Transverse colon (tissue), 4 donors: ENCODE data around the gene FZD2. TPM values are rescaled to one million over a fixed set of nuclear protein-coding genes. Genes with fewer than 3 reads are reported as not detected.

Experiments used
- DNase-seq: peaks from one replicate; pipeline ENCODE4 v3.0.0-alpha.2; 2019
- H3K27ac ChIP-seq, 4 donors: fragments of 200-600 bp; sonication (generic); 2 replicates each; pipeline ENCODE4 v1.5.1; 2016 to 2018; ENCODE audit warnings: inconsistent platforms in 4 of 4
- H3K27me3 ChIP-seq: fragments of 200-600 bp; sonication (generic); 2 replicates; pipeline ENCODE4 v1.5.1; 2017; ENCODE audit warnings: inconsistent platforms
- H3K36me3 ChIP-seq, 4 donors: fragments of 200-600 bp; sonication (generic); 2 replicates each; pipeline ENCODE4 v1.5.1; 2017 to 2019; ENCODE audit warnings: inconsistent platforms in 4 of 4
- H3K4me1 ChIP-seq, 4 donors: fragments of 200-600 bp; sonication (generic); 2 replicates each; pipeline ENCODE4 v1.5.1; 2017 to 2020; ENCODE audit warnings: inconsistent platforms in 4 of 4
- H3K4me3 ChIP-seq, 4 donors: fragments of 200-600 bp; sonication (generic); 1 replicate in 1 of 4; 2 replicates in 3 of 4; pipeline versions ENCODE4 v1.5.1 to v1.6.1; 2017 to 2019; ENCODE audit warnings: inconsistent platforms in 4 of 4
- H3K9me3 ChIP-seq, 2 donors: fragments of 200-600 bp; sonication (generic); 2 replicates each; pipeline ENCODE4 v1.5.1; 2017 to 2019; ENCODE audit warnings: inconsistent platforms in 2 of 2
- EP300 ChIP-seq: sonication (generic); formaldehyde crosslinking; IDR thresholded peaks from one replicate; pipeline ENCODE4 v1.6.1; 2017; ENCODE audit warnings: antibody characterized with exemption, low read depth
- POLR2A ChIP-seq: fragments of 450-650 bp; IDR thresholded peaks from one replicate; pipeline ENCODE4 v1.6.1; 2016; ENCODE audit warnings: antibody characterized with exemption, mild to moderate bottlenecking, moderate library complexity
- POLR2AphosphoS5 ChIP-seq, 3 donors: sonication (generic); formaldehyde crosslinking; IDR thresholded peaks; one replicate each; pipeline ENCODE4 v1.6.1; 2016; ENCODE audit warnings: antibody characterized with exemption in 3 of 3
- WGBS, 2 donors: methylation state at CpG; one replicate each; pipeline ENCODE4 v1.1.5; 2018; ENCODE audit warnings: low coverage in 1 of 2; 5-methylcytosine and 5-hydroxymethylcytosine counted together
- in situ Hi-C, 4 donors: fragments of 200-750 bp; cut with MboI; loops; one replicate each; pipeline versions ENCODE4 v1.15.0 to v1.15.1; 2017; ENCODE audit warnings: low sequenced_read_pairs in 3 of 4, low pct_ligation_motif_present in 1 of 4, low pct_unique_long_range_greater_than_20kb in 1 of 4
- intact Hi-C: fragments of 100-400 bp; cut with DNase I; formaldehyde crosslinking; loops from one replicate; pipeline ENCODE4 v1.15.1; 2023; ENCODE audit warnings: low total_unique reads
- total RNA-seq, 4 donors: library from RNA; depleted of rRNA; stranded (reverse); fragments of >200 nt; gene quantifications; one replicate each; pipeline ENCODE4 v1.1.0, GENCODE V29; 2016
- TF ChIP-seq, protein P1 (sequence below), 5 experiments: fragments of 200-600 bp in 3 of 5; fragments of 450-650 bp in 2 of 5; sonication (generic) in 3 of 5; IDR thresholded peaks; 1 replicate in 2 of 5; 2 replicates in 3 of 5; pipeline ENCODE4 v1.5.1; 2016 to 2017; ENCODE audit warnings: antibody characterized with exemption in 5 of 5, inconsistent platforms in 3 of 5, mild to moderate bottlenecking in 2 of 5, moderate library complexity in 1 of 5

FZD2 gene
- total RNA-seq, 4 donors from 2014 or later, result 0.41 to 1.3 TPM; not detected in 2

DNA sequence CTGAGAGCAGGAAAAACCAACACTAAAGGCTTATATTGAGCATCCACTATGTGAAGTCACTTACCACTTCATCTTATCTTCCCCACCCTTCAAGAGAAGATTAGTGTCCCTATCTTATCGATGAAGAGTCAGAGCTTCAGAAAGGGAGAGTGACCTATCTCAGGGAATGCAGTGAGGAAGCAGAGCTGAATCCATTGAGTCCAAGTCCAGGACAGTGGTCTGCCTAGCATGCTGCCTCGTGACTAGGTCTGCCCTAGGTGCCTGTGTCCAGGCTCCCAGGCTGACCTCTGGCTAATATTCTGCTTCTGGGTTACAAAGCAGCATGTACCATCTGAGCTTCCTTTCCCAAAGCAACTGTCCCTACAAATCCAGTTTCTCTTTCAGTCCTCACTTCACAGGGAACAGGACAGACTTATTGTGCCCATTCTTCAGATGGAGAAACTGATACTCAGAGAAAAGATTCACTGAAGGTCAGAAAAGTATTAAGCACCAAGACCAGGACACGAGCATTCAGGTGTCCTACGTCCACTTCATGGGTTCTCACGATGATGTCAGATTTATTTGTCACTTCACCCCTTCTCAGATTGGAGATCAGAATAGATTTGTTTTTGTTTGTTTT, 13.3 kb upstream of the FZD2 start:
- Histone ChIP-seq H3K36me3 (no peaks in the 10 kb centered on the region), H3K27ac (no peak overlapping the region), H3K27me3 (peaks cover 11% of the 10 kb centered on the region), H3K4me1 (peaks cover 0 to 6% (median 2%) of the 10 kb centered on the region in 4 donors), H3K9me3 (no peaks in the 10 kb centered on the region), H3K4me3 (no peak overlapping the region)
- intact Hi-C loops, result no loop called here
- TF ChIP-seq, protein P1, sequence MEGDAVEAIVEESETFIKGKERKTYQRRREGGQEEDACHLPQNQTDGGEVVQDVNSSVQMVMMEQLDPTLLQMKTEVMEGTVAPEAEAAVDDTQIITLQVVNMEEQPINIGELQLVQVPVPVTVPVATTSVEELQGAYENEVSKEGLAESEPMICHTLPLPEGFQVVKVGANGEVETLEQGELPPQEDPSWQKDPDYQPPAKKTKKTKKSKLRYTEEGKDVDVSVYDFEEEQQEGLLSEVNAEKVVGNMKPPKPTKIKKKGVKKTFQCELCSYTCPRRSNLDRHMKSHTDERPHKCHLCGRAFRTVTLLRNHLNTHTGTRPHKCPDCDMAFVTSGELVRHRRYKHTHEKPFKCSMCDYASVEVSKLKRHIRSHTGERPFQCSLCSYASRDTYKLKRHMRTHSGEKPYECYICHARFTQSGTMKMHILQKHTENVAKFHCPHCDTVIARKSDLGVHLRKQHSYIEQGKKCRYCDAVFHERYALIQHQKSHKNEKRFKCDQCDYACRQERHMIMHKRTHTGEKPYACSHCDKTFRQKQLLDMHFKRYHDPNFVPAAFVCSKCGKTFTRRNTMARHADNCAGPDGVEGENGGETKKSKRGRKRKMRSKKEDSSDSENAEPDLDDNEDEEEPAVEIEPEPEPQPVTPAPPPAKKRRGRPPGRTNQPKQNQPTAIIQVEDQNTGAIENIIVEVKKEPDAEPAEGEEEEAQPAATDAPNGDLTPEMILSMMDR (IDR thresholded peaks at IDR 0.05), result no peak
- no peak for TF ChIP-seq POLR2AphosphoS5 (IDR thresholded peaks at IDR 0.05)
- no peak for TF ChIP-seq EP300
- no peak for TF ChIP-seq POLR2A
- in situ Hi-C loops, result loop anchor here in 3 of 4 donors (25.0 kb wide), 1 partner anchor 93 kb away; no protein-coding TSS in a partner anchor
- 46 to 75% methylated on average over 2 to 5 of the region's 5 CpGs for WGBS, 2 donors
- DNase-seq, result no peak

DNA sequence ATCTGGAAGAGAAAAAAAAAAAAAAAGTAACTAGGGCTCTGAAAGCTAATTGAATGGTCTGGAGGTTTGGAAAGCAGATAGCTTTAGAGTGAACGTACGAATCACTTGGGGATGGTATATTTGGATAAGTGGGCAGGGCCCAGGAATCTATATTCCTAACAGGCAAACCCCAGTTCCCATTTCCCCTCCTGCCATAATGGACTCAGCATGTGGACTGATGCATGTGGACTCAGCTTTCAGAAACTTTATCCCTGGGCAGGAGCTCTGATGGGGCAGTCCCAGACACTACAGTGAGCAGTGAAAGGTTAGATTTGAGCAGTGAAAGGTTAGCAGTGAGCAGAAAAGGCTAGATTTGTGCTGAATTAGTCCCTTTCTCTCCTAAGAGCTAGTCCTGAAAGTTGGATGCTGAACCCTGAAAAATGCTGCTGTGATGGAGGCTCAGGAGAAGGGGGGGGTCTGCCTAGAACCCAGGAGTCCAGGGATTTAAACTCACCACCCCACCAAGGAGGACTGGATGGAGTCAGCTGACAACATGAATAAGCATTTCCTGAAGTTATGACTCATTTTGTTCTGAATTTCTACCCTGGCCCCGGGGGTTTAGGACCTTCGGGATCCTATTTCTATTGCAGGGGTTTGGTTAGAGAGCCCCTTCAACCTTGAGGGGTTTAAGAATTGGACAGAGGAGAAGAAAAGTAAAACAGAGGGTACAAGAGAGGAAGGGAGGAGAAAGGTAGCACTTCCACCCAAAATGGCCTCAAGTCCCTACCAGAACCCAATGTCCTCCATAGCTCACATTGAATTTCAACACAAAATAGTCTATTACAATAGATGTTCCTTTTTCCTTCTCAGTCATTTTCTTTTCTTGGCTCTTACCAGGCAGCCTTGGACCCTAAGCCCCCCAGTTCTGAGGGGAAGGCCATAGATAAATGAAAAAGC, 10.3 kb upstream of the FZD2 start:
- DNase-seq, result no peak
- Histone ChIP-seq H3K36me3 (no peaks in the 10 kb centered on the region), H3K27me3 (peaks cover 3% of the 10 kb centered on the region), H3K27ac (peak overlapping the region; percentile 31 to 47 (median 42)), H3K4me1 (peaks cover 0 to 6% (median 2%) of the 10 kb centered on the region in 4 donors), H3K4me3 (no peak overlapping the region), H3K9me3 (no peaks in the 10 kb centered on the region)
- intact Hi-C loops (no loop called here), in situ Hi-C loops (loop anchor here in 3 of 4 donors (25.0 kb wide), 1 partner anchor 90 kb away; no protein-coding TSS in a partner anchor)
- TF ChIP-seq POLR2AphosphoS5 (IDR thresholded peaks at IDR 0.05) (no peak), POLR2A (no peak), EP300 (no peak)
- TF ChIP-seq, protein P1 (IDR thresholded peaks at IDR 0.05), result no peak
- WGBS, 2 donors, result 41 to 48% methylated on average over 2 to 4 of the region's 4 CpGs

DNA sequence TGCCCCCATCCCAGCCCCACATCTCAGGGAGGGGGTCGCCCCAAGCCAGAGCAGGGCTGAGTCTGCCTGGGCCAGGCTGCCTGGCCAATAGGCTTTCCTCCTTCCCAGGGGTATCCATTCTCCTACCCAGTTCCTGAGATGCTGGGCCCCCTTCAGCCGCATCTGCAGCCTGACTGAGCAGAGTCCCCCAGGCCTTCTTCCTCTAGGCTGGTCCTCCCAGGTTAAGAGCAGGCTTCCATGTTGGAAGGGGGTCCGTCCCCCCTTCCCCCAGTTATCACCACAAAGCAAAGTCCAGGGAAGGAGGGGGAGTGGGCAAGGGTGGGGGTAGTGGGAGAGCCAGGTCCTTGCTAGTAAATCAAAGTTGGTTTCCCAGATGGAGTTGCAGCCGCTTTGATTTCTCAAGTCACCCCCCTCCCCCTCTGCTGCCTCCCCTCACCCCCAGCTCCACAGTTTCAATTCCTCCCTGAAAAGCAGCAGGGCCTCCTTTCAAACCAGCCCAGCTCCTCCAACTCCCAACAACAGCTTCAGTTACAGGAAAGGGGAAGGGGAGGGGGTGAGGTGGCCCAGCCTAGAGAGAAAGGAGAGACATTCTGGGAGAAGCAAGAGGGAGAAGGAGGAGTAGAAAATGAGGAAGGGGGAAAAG, 9.5 kb upstream of the FZD2 start:
- in situ Hi-C loops, result loop anchor here in 3 of 4 donors (25.0 kb wide), 1 partner anchor 90 kb away; no protein-coding TSS in a partner anchor
- 72% methylated on average over 4 of the region's 4 CpGs; no CpG with 5 or more reads in 1 of the 2 donors for WGBS, 2 donors
- DNase-seq, result peak; percentile 20
- peaks cover 0 to 6% (median 2%) of the 10 kb centered on the region in 4 donors for H3K4me1 ChIP-seq
- no peak overlapping the region for H3K4me3 ChIP-seq
- no peaks in the 10 kb centered on the region for H3K9me3 ChIP-seq
- no peaks in the 10 kb centered on the region for H3K36me3 ChIP-seq
- intact Hi-C loops, result no loop called here
- H3K27me3 ChIP-seq, result peaks cover 3% of the 10 kb centered on the region
- TF ChIP-seq, protein P1 (IDR thresholded peaks at IDR 0.05), result no peak
- TF ChIP-seq POLR2A, result no peak
- TF ChIP-seq POLR2AphosphoS5 (IDR thresholded peaks at IDR 0.05), result no peak
- TF ChIP-seq EP300, result no peak
- H3K27ac ChIP-seq, result peak overlapping the region; percentile 31 to 53 (median 42)
